ENCODE data around the gene HID1.
"Not testable (repeated sequence)": the region's sequence is repeated elsewhere in the genome, so short reads cannot be mapped to it uniquely, and the experiment has no call there.

Gene HID1

DNA sequence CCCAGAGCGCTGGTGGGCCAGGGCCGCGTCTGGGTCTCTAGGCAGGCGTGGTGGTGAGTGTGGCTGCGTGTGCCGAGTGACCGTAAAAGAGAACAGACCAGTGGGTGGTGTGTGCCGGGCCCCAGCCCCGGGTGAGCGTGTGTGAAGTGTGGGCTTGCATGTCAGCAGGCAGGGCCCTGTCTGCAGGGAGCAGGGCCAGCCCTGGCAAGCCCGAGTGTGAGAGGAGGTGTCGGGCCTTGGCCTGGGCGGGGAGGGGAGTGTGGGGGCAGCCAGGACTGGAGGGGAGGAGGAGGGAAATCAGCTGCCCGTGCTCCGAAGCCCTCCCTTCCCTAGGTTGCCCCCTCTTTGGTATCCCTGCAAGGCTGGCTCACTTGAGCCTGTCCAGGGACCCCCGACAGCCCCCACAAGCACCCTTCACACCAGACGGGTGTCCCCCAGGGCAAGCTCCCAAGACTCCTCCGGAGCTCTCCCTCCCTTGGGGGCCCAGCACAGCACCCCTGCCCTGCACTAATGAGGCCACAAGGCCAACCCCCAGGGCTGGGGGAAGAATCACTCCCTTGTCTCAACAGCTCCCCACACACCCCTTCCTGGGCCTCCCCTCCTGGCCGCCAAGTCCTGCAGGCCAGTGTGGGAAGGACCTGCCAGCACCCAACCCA is 51.4 kb downstream of the HID1 start:
- TF ChIP-seq ZNF274 (IDR thresholded peaks at IDR 0.05; ENCODE audit: low read depth, low read length) = no peak
- H3K4me3 ChIP-seq (ENCODE audit: low read length) = no peak overlapping the region

DNA sequence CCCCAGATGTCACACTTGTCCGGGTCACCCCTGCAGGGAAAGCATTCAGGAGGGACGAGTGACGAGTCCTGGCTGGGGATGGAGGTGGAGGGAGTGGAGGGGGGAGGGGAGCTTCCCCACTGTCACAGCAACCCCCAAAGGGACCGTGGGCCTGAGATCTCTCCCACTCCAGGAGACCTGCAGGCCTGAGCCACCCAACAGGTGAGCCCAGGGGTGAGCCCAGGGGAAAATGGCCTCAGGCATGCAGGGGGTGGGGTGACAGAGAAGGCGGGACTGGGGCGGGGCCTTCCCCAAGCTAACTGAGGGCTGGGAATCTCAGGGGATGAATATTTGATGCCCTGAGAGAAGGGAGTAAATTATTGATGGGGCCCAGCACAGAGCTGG is 51.9 kb downstream of the HID1 start:
- H3K4me3 ChIP-seq (ENCODE audit: low read length) = no peak overlapping the region
- no peak for TF ChIP-seq ZNF274 (IDR thresholded peaks at IDR 0.05; ENCODE audit: low read depth, low read length)

DNA sequence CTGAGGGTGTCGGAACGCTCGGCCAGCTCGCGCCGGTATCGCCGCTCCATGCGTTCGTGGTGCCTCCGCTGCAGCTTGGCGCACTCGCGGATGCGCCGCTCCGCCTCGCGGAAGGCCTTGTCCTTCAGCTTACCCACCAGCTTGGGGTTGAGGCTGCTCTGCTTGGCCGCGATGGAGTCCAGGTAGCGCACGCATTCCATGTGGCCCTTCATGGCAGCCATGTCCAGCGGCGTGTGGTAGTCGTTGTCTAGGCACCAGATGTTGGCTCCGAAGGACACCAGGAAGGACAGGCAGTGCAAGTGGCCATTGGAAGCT is 52.3 kb downstream of the HID1 start:
- TF ChIP-seq ZNF274 (IDR thresholded peaks at IDR 0.05; ENCODE audit: low read depth, low read length) = no peak
- H3K4me3 ChIP-seq (ENCODE audit: low read length) = no peak overlapping the region

DNA sequence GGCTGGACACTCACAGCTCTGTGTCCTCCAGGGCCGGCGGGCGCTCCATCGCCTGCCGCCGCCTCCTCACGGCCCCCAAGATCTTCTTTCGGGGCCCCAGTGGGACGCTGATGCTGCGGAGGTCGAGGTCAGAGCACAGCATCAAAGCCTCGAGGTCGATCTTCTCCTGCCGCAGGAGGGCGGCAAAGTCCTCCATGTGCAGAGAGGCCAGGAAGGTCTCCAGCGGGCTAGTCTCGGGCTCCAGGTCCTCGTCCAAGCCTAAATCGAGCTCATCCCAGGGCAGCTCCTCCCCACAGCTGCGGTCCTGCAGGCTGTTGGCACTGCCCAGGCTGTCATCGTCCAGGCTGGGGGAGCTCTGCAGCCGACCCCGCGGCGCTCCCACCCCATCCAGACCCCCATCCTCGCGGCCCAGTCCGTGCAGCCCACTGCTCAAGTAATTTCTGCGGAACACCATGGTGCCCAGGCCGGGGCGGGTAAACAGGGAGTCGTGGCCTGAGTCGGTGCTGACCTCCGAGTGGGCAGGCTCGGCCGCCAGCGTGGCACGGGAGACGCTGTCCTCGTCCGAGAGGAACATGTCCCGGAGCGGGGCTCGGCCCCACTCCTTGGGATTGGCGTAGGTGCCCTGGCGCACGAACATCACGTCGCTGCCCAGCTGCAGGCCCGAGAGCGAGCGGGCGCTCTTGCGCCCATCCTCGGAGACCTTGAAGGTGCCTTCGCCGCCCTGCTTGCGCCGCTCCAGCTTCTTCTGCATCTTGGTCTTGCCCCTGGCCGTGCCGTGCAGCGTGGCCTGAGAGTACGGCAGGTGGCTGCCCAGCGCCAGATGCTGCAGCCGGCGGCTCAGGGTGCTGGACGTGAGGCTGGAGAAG is 52.9 kb downstream of the HID1 start:
- TF ChIP-seq ZNF274 (IDR thresholded peaks at IDR 0.05; ENCODE audit: low read depth, low read length) = no peak
- no peak overlapping the region for H3K4me3 ChIP-seq (ENCODE audit: low read length)

DNA sequence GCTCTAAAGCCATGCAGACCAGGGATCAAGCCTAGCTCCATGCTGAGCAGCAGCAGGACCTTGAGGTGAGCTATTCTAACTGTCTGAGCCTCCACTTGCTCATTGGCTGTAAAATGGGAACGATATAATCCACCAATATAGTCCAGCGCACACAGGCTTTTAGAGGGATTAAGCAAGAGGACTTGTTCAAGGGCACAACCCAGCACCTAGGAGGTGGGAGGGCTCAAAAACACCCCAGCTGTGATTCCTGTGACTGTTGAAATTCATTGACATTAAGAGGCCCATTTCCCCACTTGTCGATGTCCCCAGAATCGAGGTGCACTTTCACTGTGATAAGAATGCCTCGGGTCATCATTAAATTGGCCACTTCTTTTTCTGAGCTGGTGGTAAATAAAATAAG is 53.7 kb downstream of the HID1 start:
- TF ChIP-seq ZNF274 (IDR thresholded peaks at IDR 0.05; ENCODE audit: low read depth, low read length) = no peak
- H3K4me3 ChIP-seq (ENCODE audit: low read length) = no peak overlapping the region

DNA sequence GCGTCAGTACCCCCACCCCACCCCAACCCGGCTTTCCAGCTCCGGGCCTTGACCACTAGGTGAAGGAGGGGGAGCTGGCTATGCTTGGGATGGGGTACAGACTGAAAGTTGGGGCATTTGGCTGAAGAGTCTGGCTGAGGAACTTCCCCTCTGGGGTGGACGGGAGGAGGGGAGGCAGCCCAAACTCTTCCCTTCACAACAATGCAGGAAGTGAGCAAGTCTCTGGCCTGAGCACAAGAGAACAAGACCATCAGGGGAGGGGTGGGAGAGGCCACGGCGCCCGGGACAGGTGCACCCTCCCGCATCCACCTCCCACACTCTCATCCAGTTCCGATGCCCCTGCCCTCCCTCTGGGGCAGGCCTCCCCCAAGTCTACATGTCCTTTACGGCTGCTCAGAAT is 55.1 kb downstream of the HID1 start:
- no peak for TF ChIP-seq ZNF274 (IDR thresholded peaks at IDR 0.05; ENCODE audit: low read depth, low read length)
- no peak overlapping the region for H3K4me3 ChIP-seq (ENCODE audit: low read length)

DNA sequence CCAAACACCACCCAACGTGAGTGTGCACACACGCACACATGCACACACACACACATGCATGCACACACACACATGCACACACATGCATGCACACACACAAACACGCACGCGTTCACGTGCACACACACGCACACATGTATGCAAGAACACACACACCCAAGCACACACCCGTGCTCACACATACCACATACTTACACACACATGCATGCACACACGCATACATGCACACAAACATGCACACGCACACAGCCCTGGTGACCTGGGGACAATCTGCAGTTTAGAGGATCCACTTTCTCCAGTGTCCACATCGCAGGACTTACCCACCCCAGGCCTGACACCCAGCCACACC is 55.7 kb downstream of the HID1 start:
- no peak for TF ChIP-seq ZNF274 (IDR thresholded peaks at IDR 0.05; ENCODE audit: low read depth, low read length)

DNA sequence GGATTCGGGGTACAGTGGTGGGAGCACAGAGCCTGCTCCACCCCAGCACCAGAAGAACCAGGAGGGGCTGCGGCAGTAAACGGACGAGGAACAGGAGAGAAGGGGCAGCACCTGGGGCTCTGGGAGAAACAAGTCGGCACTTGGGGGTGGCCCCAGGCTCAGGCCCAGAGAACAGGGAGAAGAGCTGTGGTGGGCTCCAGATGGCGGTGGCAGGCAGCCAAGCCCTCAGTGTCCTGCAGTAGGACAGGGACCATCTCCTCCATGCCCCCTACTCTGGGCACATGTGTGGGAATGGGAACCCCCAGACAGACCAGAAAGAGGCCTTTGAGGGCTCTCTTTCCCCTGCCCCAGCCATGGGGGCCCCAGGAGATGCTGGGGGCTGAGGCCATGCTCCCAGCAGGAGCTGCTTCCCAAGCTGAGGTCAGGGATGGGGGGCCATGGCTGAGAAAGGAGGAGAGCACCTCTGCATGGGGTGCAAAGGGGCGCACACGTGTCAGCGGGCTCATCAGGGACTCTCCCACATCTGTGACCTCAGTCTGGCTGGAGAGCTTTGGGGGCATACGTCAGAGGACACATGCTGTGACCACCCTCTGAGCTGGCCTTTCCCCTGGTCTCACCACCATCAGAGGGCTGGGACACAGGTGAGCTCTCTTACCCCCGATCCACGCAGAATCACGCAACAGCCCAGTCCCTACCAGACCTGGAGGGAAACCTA is 56.3 kb downstream of the HID1 start:
- TF ChIP-seq ZNF274 (IDR thresholded peaks at IDR 0.05; ENCODE audit: low read depth, low read length) = no peak

More for the DNA sequence above, 55.7 kb downstream of the HID1 start:
- no peak overlapping the region for H3K4me3 ChIP-seq (ENCODE audit: low read length)

DNA sequence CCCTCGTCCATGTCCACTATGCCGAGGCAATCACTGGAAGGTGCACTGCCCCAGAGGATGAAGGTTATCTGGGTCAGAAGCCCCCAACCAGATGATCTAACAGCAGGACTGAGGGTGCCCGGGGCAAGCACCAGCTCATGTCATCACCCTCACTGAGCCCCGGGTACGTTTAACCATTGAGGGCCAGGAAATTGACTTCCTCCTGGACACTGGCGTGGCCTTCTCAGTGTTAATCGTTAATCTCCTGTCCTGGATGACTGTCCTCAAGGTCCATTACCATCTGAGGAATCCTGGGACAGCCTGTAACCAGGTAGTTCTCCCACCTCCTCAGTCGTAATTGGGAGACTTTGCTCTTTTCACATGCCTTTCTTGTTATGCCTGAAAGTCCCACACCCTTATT is 61.1 kb downstream of the HID1 start:
- H3K4me3 ChIP-seq (ENCODE audit: low read length) = not testable (repeated sequence)

More for the DNA sequence above, 56.3 kb downstream of the HID1 start:
- H3K4me3 ChIP-seq (ENCODE audit: low read length) = no peak overlapping the region

DNA sequence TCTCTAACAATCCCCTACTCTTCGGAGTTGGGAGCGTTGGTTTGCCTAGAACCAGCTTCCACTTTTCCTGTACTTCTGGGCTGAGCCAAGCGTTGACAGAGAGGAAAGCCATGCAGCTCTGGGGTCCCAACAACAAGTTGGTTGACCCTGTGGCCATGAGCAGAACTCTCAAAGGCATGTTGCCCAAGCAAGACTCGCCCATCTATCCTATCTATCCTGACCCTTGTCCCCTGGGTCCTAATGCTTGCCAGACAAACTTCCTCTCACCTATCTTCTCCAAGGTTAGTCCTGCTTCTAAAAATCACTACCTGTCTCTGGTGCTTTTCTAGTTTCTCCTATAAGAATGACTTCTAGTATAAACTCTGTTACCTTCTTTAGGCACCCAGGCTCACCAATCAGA is 63.5 kb downstream of the HID1 start:
- not testable (repeated sequence) for H3K4me3 ChIP-seq (ENCODE audit: low read length)

DNA sequence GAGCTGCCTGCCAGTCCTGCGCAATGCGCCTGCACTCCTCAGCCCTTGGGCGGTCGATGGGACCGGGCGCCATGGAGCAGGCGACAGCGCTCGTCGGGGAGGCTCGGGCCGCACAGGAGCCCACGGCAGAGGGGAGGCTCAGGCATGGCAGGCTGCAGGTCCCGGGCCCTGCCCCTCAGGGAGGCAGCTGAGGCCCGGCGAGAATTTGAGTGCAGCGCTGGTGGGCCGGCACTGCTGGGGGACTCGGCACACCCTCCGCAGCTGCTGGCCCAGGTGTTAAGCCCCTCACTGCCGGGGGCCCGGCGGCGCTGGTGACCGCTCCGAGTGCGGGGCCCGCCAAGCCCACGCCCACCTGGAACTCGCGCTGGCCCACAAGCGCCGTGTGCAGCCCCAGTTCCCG is 65.5 kb downstream of the HID1 start:
- no peak overlapping the region for H3K4me3 ChIP-seq (ENCODE audit: low read length)
- no peak for TF ChIP-seq ZNF274 (IDR thresholded peaks at IDR 0.05; ENCODE audit: low read depth, low read length)

DNA sequence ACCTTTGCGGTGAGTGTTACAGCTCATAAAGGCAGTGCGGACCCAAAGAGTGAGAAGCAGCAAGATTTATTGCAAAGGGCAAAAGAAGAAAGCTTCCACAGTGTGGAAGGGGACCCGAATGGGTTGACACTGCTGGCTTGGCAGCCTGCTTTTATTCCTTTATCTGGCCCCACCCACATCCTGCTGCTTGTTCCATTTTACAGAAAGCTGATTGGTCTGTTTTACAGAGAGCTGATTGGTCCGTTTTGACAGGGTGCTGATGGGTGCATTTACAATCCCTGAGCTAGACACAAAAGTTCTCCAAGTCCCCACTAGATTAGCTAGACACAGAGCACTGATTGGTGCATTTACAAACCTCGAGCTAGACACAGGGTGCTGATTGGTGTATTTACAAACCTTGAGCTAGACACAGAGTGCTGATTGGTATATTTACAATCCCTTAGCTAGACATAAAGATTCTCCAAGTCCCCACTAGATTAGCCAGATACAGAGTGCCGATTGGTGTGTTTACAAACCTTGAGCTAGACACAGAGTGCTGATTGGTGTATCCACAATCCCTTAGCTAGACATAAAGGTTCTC is 66.3 kb downstream of the HID1 start:
- H3K4me3 ChIP-seq (ENCODE audit: low read length) = not testable (repeated sequence)

DNA sequence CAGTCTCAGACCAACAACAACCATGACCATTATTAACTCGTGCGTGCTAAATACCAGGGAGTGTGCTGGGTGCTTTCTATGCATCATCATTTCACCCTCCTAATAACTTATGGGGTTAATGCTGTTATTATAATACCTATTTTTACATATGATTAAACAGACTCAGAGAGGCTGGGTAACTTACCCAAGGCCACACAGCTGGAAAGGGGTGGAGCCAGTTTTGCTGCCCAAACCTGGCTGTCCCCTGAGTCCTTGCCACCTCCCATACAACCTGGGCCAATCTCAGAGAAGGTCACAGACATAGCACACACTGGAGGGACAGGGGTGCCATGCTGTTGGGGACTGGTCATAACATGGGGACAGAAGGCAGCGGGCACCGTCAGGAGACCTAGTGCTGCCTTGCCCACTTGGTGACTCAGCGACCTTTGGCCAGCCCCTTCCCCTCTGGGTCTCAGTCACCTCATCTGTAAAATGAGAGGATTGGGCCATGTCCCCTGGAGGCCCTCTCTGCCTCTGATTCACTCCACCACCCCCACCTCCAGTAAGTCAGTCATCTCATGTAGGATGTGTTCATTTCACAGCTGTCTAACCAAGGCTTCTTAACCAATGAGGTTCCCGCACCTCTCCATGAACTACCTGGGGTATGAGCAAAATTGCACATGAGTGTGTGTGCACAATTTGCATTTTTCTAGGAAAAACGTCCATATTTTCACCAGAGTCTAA is 67.7 kb downstream of the HID1 start:
- no peak for TF ChIP-seq ZNF274 (IDR thresholded peaks at IDR 0.05; ENCODE audit: low read depth, low read length)
- no peak overlapping the region for H3K4me3 ChIP-seq (ENCODE audit: low read length)

DNA sequence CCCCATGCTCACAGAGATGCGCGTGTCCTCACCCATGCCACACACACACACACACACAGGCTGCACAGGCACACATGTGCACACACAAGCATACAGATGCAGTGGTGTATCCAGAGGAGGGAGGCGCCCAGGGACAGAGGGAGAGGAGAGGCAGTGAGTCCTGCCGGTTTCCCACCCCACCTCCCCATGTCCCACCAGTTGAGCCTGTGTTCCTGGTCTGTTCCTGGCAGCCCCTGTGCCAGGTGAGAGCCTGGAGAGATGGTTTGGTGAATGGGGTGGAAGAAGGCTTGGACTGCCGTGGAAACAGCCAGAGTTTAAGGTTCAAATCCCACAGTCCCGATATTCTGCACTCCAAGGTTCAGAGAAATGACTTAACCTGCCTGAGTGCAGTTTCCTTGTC is 68.9 kb downstream of the HID1 start:
- no peak for TF ChIP-seq ZNF274 (IDR thresholded peaks at IDR 0.05; ENCODE audit: low read depth, low read length)

More for the DNA sequence above, 68.9 kb downstream of the HID1 start:
- no peak overlapping the region for H3K4me3 ChIP-seq (ENCODE audit: low read length)
